Ishikawa (cell line): ENCODE data around the gene ATF2.

Experiments used
- CEBPB ChIP-seq: IDR thresholded peaks from 2 replicates; pipeline ENCODE4 v1.6.1; 2012
- CREB1 ChIP-seq: IDR thresholded peaks from 2 replicates; pipeline ENCODE4 v1.6.1; 2012; ENCODE audit warnings: low read depth
- EGR1 ChIP-seq: IDR thresholded peaks from 2 replicates; pipeline ENCODE4 v1.6.1; 2012
- EP300 ChIP-seq: IDR thresholded peaks from 2 replicates; pipeline ENCODE4 v1.6.1; 2012; ENCODE audit warnings: borderline replicate concordance
- FOXM1 ChIP-seq: IDR thresholded peaks from 2 replicates; pipeline ENCODE4 v1.6.1; 2012; ENCODE audit warnings: low read depth, borderline replicate concordance
- NFIC ChIP-seq: IDR thresholded peaks from 2 replicates; pipeline ENCODE4 v1.6.1; 2012
- RAD21 ChIP-seq: IDR thresholded peaks from 2 replicates; pipeline ENCODE4 v1.6.1; 2012; ENCODE audit warnings: low read depth
- TAF1 ChIP-seq: IDR thresholded peaks from 2 replicates; pipeline ENCODE4 v1.6.1; 2012; ENCODE audit warnings: low read depth, mild to moderate bottlenecking
- TCF12 ChIP-seq: IDR thresholded peaks from 2 replicates; pipeline ENCODE4 v1.6.1; 2012; ENCODE audit warnings: low read depth
- TEAD4 ChIP-seq: IDR thresholded peaks from 2 replicates; pipeline ENCODE4 v1.6.1; 2012
- YY1 ChIP-seq: IDR thresholded peaks from 2 replicates; pipeline ENCODE4 v1.6.1; 2012; ENCODE audit warnings: low read depth
- ZBTB7A ChIP-seq: IDR thresholded peaks from 2 replicates; pipeline ENCODE4 v1.6.1; 2012; ENCODE audit warnings: low read depth
- TF ChIP-seq, protein P1 (sequence below): IDR thresholded peaks from 2 replicates; pipeline ENCODE4 v1.6.1; 2012
- TF ChIP-seq, protein P2 (sequence below): IDR thresholded peaks from 2 replicates; pipeline ENCODE4 v1.6.1; 2012
- TF ChIP-seq, protein P3 (sequence below): IDR thresholded peaks from 2 replicates; pipeline ENCODE4 v1.6.1; 2012; ENCODE audit warnings: low read depth, mild to moderate bottlenecking

Gene ATF2

DNA sequence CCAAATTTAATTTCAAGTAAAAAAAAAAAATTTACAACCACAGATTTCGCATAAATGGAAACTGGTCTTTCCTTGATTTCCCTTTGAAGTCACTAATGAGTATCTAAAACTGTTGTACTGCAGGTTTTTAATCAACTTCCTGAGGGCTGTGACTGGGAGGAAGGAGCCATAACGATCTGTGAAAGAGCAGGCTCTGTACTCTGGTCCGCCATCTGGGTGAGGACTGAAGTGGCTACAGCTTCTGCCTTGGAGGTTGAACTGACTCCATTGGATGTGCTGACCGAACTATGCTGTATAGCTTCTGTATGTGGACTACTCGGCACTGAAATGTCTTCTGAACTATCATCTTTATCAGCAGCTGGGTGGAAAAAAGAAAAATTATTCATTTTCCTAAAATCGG lies 93.5 kb downstream of the ATF2 start:
- TF ChIP-seq RAD21 (no peak), TCF12 (no peak), EP300 (no peak), FOXM1 (no peak), TAF1 (no peak), EGR1 (no peak), NFIC (no peak)
- TF ChIP-seq, protein P1, sequence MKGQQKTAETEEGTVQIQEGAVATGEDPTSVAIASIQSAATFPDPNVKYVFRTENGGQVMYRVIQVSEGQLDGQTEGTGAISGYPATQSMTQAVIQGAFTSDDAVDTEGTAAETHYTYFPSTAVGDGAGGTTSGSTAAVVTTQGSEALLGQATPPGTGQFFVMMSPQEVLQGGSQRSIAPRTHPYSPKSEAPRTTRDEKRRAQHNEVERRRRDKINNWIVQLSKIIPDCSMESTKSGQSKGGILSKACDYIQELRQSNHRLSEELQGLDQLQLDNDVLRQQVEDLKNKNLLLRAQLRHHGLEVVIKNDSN = no peak

- TF ChIP-seq, protein P2, sequence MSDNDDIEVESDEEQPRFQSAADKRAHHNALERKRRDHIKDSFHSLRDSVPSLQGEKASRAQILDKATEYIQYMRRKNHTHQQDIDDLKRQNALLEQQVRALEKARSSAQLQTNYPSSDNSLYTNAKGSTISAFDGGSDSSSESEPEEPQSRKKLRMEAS = no peak
- TF ChIP-seq NFIC (no peak), EGR1 (no peak), CEBPB (no peak), RAD21 (no peak), ZBTB7A (no peak), CREB1 (no peak), TEAD4 (no peak), EP300 (no peak), TAF1 (no peak), TCF12 (no peak), FOXM1 (no peak), YY1 (no peak)
- TF ChIP-seq, protein P3, sequence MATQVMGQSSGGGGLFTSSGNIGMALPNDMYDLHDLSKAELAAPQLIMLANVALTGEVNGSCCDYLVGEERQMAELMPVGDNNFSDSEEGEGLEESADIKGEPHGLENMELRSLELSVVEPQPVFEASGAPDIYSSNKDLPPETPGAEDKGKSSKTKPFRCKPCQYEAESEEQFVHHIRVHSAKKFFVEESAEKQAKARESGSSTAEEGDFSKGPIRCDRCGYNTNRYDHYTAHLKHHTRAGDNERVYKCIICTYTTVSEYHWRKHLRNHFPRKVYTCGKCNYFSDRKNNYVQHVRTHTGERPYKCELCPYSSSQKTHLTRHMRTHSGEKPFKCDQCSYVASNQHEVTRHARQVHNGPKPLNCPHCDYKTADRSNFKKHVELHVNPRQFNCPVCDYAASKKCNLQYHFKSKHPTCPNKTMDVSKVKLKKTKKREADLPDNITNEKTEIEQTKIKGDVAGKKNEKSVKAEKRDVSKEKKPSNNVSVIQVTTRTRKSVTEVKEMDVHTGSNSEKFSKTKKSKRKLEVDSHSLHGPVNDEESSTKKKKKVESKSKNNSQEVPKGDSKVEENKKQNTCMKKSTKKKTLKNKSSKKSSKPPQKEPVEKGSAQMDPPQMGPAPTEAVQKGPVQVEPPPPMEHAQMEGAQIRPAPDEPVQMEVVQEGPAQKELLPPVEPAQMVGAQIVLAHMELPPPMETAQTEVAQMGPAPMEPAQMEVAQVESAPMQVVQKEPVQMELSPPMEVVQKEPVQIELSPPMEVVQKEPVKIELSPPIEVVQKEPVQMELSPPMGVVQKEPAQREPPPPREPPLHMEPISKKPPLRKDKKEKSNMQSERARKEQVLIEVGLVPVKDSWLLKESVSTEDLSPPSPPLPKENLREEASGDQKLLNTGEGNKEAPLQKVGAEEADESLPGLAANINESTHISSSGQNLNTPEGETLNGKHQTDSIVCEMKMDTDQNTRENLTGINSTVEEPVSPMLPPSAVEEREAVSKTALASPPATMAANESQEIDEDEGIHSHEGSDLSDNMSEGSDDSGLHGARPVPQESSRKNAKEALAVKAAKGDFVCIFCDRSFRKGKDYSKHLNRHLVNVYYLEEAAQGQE = no peak
- TF ChIP-seq, protein P1 = no peak
These were observed 99.5 kb downstream of the ATF2 start for GRCh38 chr2:175068534-175068933.

- TF ChIP-seq, protein P2 = no peak
- TF ChIP-seq YY1 = no peak
- TF ChIP-seq, protein P1 = no peak
- no peak for TF ChIP-seq EP300
- no peak for TF ChIP-seq FOXM1
- no peak for TF ChIP-seq CEBPB
- no peak for TF ChIP-seq TCF12
- TF ChIP-seq TAF1 = no peak
- TF ChIP-seq RAD21 = no peak
These were observed 101.6 kb downstream of the ATF2 start for GRCh38 chr2:175066411-175066810.

- TF ChIP-seq RAD21 (no peak), YY1 (no peak)
These were observed 103.2 kb downstream of the ATF2 start for GRCh38 chr2:175064797-175065196.

- TF ChIP-seq NFIC = no peak
- TF ChIP-seq FOXM1 = no peak
- TF ChIP-seq, protein P2 = no peak
- TF ChIP-seq, protein P3 = no peak
- TF ChIP-seq RAD21 = no peak
- no peak for TF ChIP-seq EGR1
- TF ChIP-seq CREB1 = no peak
- TF ChIP-seq CEBPB = no peak
- no peak for TF ChIP-seq YY1
- no peak for TF ChIP-seq EP300
- no peak for TF ChIP-seq ZBTB7A
- no peak for TF ChIP-seq TAF1
- TF ChIP-seq TEAD4 = no peak
These were observed 104.3 kb downstream of the ATF2 start for GRCh38 chr2:175063741-175064140.
